Activated T-cell treated with anti-CD3 and anti-CD28 coated beads, Interleukin-2, amount 50 U/mL, for 72 hours (primary cell): Measurements from ENCODE around the gene CCR8. TPM values are rescaled to one million over a fixed set of nuclear protein-coding genes. Genes with fewer than 3 reads are reported as not detected.
A peak's percentile ranks its signal among the peaks of the same experiment; 100 is the strongest.

ENCODE experiments used
- ATAC-seq, 2 donors: fragments of 150-1000 bp; cut with Tn5 transposase; replicated peaks in 1 of 2; 2 replicates each; pipeline ENCODE4 v1.10.0; 2021; ENCODE audit warnings: moderate library complexity in 2 of 2, mild to moderate bottlenecking in 1 of 2
- DNase-seq, 2 donors: peaks; one replicate each; pipeline ENCODE4 v3.0.0; 2021 to 2022; ENCODE audit warnings: mixed read lengths in 1 of 2
- H3K27ac Mint-ChIP-seq: one replicate; pipeline ENCODE4 v1.8.0; 2022; ENCODE audit warnings: mild to moderate bottlenecking, moderate library complexity, mixed read lengths
- H3K27me3 Mint-ChIP-seq: one replicate; pipeline ENCODE4 v1.8.0; 2022; ENCODE audit warnings: low read depth, mixed read lengths
- H3K36me3 Mint-ChIP-seq, 2 donors: one replicate each; pipeline ENCODE4 v1.8.0; 2022; ENCODE audit warnings: mixed read lengths in 2 of 2, mild to moderate bottlenecking in 1 of 2; ENCODE audit not compliant: insufficient read depth in 2 of 2
- H3K4me1 Mint-ChIP-seq: one replicate; pipeline ENCODE4 v1.8.0; 2022; ENCODE audit warnings: low read depth, mixed read lengths
- H3K4me3 Mint-ChIP-seq, 2 donors: one replicate each; pipeline ENCODE4 v1.8.0; 2022; ENCODE audit warnings: mild to moderate bottlenecking in 2 of 2, mixed read lengths in 2 of 2, moderate library complexity in 2 of 2
- H3K9me3 Mint-ChIP-seq, 2 donors: one replicate each; pipeline ENCODE4 v1.8.0; 2022; ENCODE audit warnings: mixed read lengths in 2 of 2
- total RNA-seq, 2 donors: library from RNA; stranded (reverse); gene quantifications; one replicate each; pipeline ENCODE4 v1.2.3, GENCODE V29; 2022

Gene CCR8, protein sequence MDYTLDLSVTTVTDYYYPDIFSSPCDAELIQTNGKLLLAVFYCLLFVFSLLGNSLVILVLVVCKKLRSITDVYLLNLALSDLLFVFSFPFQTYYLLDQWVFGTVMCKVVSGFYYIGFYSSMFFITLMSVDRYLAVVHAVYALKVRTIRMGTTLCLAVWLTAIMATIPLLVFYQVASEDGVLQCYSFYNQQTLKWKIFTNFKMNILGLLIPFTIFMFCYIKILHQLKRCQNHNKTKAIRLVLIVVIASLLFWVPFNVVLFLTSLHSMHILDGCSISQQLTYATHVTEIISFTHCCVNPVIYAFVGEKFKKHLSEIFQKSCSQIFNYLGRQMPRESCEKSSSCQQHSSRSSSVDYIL
- total RNA-seq, result 1 to 10 TPM; 1.2 to 1.7 TPM

DNA sequence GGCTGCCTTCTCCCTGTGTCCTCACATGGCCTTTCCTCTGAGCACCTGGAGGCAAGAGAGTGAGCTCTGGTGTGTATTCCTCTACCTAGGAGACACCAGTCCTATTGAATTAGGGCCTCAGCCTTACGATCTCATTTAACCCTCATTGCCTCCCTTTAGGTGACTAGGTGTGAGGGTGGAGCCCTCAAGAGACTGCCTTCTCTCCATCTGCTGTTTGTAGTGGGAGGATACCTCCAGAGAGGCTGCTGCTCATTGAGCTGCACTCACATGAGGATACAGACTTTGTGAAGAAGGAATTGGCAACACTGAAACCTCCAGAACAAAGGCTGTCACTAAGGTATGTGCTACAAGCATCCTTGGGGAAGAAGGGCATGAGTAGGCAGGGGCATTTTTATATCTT, at the start of gene CCR8:
TSS of gene CCR8 (plus strand) at position 217 of the 400 bp plus-strand sequence. CDS start 2,623 bp downstream, outside the sequence.
- Mint-ChIP-seq H3K9me3 (peaks cover 0 to under 1% of the 10 kb centered on the region in 2 donors), H3K36me3 (no peaks in the 10 kb centered on the region), H3K27ac (peak within 1 kb of the TSS; percentile 47), H3K4me1 (peaks cover 45% of the 10 kb centered on the region), H3K4me3 (peak within 1 kb of the TSS; percentile 60 to 63), H3K27me3 (no peaks in the 10 kb centered on the region)
- ATAC-seq (no peak), DNase-seq (no peak)

GRCh38 chr3:39279745-39280517, 49.6 kb upstream of the CCR8 start, which contains the start of gene CX3CR1:
Gene CX3CR1 (minus strand): TSS chr3:39280036. CDS start chr3:39266509, 13,527 bp downstream.
- Mint-ChIP-seq H3K27ac (peak within 1 kb of the TSS; percentile 15), H3K27me3 (peaks cover 5% of the 10 kb centered on the region), H3K4me3 (peak within 1 kb of the TSS in 1 of 2 donors; percentile 59), H3K36me3 (no peaks in the 10 kb centered on the region), H3K9me3 (no peaks in the 10 kb centered on the region), H3K4me1 (peaks cover 9% of the 10 kb centered on the region)
- ATAC-seq, result no peak
- DNase-seq, result no peak

GRCh38 chr3:39280571-39280970, 48.9 kb upstream of the CCR8 start:
- Mint-ChIP-seq H3K9me3 (no peaks in the 10 kb centered on the region), H3K36me3 (no peaks in the 10 kb centered on the region), H3K4me1 (peaks cover 11% of the 10 kb centered on the region), H3K27me3 (peaks cover 5% of the 10 kb centered on the region), H3K27ac (no peak overlapping the region), H3K4me3 (no peak overlapping the region)
- no peak for DNase-seq
- no peak for ATAC-seq

DNA sequence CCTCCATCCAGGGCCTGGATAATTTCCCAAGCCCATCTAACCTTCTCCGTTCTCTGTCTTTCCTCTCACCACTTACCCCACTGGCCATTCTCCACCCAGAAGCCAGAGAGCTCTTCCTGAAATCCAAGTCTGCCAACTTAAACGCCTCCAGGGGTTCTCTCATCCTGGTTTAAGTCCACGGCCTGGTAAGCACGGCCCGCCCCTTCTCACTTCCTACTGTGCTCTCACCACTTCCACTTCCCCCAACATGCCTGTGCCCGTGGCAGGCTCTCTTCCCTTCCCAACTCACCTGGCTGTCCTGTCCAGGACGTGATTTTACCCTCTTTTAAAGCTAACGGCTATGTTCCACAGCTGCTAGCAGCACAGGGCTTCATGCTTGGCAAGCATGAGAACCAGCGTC, 48.0 kb upstream of the CCR8 start:
- Mint-ChIP-seq H3K9me3 (no peaks in the 10 kb centered on the region), H3K27ac (no peak overlapping the region), H3K27me3 (peaks cover 3% of the 10 kb centered on the region), H3K36me3 (no peaks in the 10 kb centered on the region), H3K4me1 (peaks cover 11% of the 10 kb centered on the region), H3K4me3 (peak overlapping the region in 1 of 2 donors; percentile 26)
- ATAC-seq (no peak), DNase-seq (no peak)

DNA sequence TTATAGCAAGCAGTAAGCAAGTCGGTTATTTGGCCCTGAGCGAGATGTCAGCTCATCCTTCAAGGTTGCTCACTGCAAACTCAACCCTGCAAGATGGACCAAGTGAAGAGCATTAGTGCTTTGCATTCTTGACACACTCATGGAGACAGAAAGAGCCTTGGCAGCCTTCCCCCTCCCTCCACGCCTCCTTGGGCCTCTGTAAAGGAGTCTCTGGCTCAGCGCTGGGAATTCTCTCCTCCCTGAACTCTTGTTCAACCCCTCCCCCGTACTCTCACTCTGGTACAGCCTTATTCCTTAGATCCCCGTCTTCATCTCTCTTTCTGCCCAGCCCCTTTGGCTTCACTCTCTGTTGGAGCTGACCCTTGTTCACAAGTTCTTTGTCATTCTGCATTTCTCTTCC, 47.5 kb upstream of the CCR8 start:
- Mint-ChIP-seq H3K27me3 (no peaks in the 10 kb centered on the region), H3K4me3 (no peak overlapping the region), H3K27ac (no peak overlapping the region), H3K4me1 (peaks cover 11% of the 10 kb centered on the region), H3K9me3 (no peaks in the 10 kb centered on the region), H3K36me3 (no peaks in the 10 kb centered on the region)
- DNase-seq (no peak), ATAC-seq (no peak)

GRCh38 chr3:39284457-39284881, 45.0 kb upstream of the CCR8 start:
- Mint-ChIP-seq H3K4me1 (peaks cover 24% of the 10 kb centered on the region), H3K4me3 (no peak overlapping the region), H3K36me3 (no peaks in the 10 kb centered on the region), H3K27ac (no peak overlapping the region), H3K9me3 (no peaks in the 10 kb centered on the region), H3K27me3 (no peaks in the 10 kb centered on the region)
- DNase-seq (no peak), ATAC-seq (no peak)

DNA sequence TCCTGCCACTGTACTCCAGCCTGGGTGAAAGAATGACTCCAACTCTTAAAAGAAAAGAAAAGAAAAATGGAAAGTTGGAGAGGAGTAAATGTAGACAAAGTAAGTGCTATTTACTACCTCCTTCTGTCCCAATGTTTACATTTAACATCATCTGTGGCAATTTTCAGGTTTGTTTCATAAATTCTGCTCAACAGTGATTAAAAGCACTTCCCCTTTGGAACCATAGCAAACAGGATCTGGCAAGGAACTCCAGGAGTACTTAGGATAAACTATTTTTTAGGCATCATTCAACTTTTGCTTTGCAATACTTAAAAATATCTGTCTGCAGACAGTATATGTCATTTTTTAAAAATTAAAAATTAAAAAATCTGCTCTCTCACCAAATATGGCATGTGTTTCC, 44.2 kb upstream of the CCR8 start:
- no peak for DNase-seq
- no peak for ATAC-seq
- Mint-ChIP-seq H3K4me1 (peaks cover 30% of the 10 kb centered on the region), H3K4me3 (no peak overlapping the region), H3K36me3 (no peaks in the 10 kb centered on the region), H3K27ac (no peak overlapping the region), H3K27me3 (no peaks in the 10 kb centered on the region), H3K9me3 (no peaks in the 10 kb centered on the region)

GRCh38 chr3:39286771-39287170, 42.7 kb upstream of the CCR8 start:
- H3K9me3 Mint-ChIP-seq, result no peaks in the 10 kb centered on the region
- no peaks in the 10 kb centered on the region for H3K36me3 Mint-ChIP-seq
- H3K27ac Mint-ChIP-seq, result no peak overlapping the region
- peaks cover 37% of the 10 kb centered on the region for H3K4me1 Mint-ChIP-seq
- ATAC-seq (no peak), DNase-seq (no peak)
- no peak overlapping the region for H3K4me3 Mint-ChIP-seq
- H3K27me3 Mint-ChIP-seq, result no peaks in the 10 kb centered on the region

- Mint-ChIP-seq H3K9me3 (no peaks in the 10 kb centered on the region), H3K27me3 (no peaks in the 10 kb centered on the region), H3K4me3 (no peak overlapping the region), H3K4me1 (peaks cover 41% of the 10 kb centered on the region), H3K36me3 (no peaks in the 10 kb centered on the region), H3K27ac (no peak overlapping the region)
- ATAC-seq, result no peak
- DNase-seq, result no peak
Measured at GRCh38 chr3:39287216-39288164, 42.0 kb upstream of the CCR8 start.

DNA sequence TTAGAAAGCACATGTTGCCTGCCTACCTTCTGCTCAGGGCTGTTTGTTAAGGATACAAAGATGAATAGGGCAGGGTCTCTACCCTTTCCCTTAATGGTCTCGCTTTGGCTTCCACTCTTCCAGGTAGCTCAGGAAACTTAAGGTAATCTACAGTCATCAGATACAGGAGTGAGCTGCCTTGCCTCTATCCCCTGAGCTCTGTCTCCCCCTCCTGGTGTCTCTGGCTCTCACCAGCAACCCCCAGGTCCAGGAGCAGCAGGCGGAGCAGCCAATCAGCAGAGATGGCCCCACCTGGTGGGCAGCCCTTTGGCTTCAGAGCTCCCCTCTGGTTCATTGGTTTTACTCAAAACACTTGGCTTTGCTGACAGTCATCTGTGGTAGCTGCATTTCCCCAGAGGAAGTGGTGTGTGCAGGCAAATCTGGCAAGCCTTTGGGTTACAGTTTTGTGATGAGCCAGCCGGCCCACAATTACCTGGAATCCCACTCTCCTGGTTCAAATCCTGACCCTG, 41.2 kb upstream of the CCR8 start:
- ATAC-seq, result peak; percentile 96 to 97
- Mint-ChIP-seq H3K4me1 (peaks cover 41% of the 10 kb centered on the region), H3K27me3 (no peaks in the 10 kb centered on the region), H3K36me3 (no peaks in the 10 kb centered on the region), H3K9me3 (no peaks in the 10 kb centered on the region), H3K27ac (no peak overlapping the region), H3K4me3 (no peak overlapping the region)
- DNase-seq, result peak; percentile 84 to 88

GRCh38 chr3:39289107-39289506, 40.4 kb upstream of the CCR8 start:
- H3K27ac Mint-ChIP-seq, result no peak overlapping the region
- no peaks in the 10 kb centered on the region for H3K9me3 Mint-ChIP-seq

GRCh38 chr3:39290255-39290654, 39.3 kb upstream of the CCR8 start:
- H3K36me3 Mint-ChIP-seq, result no peaks in the 10 kb centered on the region
- H3K27me3 Mint-ChIP-seq, result no peaks in the 10 kb centered on the region
- ATAC-seq, result no peak
- H3K4me3 Mint-ChIP-seq, result no peak overlapping the region
- H3K9me3 Mint-ChIP-seq, result no peaks in the 10 kb centered on the region
- no peak for DNase-seq
- peaks cover 42% of the 10 kb centered on the region for H3K4me1 Mint-ChIP-seq
- no peak overlapping the region for H3K27ac Mint-ChIP-seq

More at GRCh38 chr3:39289107-39289506, 40.4 kb upstream of the CCR8 start:
- H3K27me3 Mint-ChIP-seq, result no peaks in the 10 kb centered on the region
- H3K4me1 Mint-ChIP-seq, result peaks cover 41% of the 10 kb centered on the region
- H3K4me3 Mint-ChIP-seq, result no peak overlapping the region
- ATAC-seq (no peak), DNase-seq (no peak)
- H3K36me3 Mint-ChIP-seq, result no peaks in the 10 kb centered on the region
